Endodermal cell (in vitro differentiated cells): ENCODE results near the gene TMEM236. TPM values are rescaled to one million over a fixed set of nuclear protein-coding genes. Genes with fewer than 3 reads are reported as not detected.
"Not testable (repeated sequence)": the region's sequence is repeated elsewhere in the genome, so short reads cannot be mapped to it uniquely, and the experiment has no call there.

Experiments
- DNase-seq: peaks from one replicate; pipeline ENCODE4 v3.0.0-alpha.2; 2017
- H3K27ac ChIP-seq: 2 replicates; pipeline ENCODE4 v1.5.1; 2013; ENCODE audit warnings: mild to moderate bottlenecking, low read depth, low read length, moderate library complexity
- H3K27me3 ChIP-seq: 2 replicates; pipeline ENCODE4 v1.6.1; 2013; ENCODE audit warnings: mild to moderate bottlenecking, low read length, moderate library complexity; ENCODE audit not compliant: insufficient read depth, control insufficient read depth, poor library complexity, severe bottlenecking
- H3K36me3 ChIP-seq: 2 replicates; pipeline ENCODE4 v1.7.0; 2013; ENCODE audit warnings: mild to moderate bottlenecking, low read length, moderate library complexity; ENCODE audit not compliant: control insufficient read depth, insufficient read depth
- H3K4me1 ChIP-seq: one replicate; pipeline ENCODE4 v1.7.0; 2013; ENCODE audit warnings: low read length; ENCODE audit not compliant: control insufficient read depth, insufficient read depth
- H3K4me3 ChIP-seq: 2 replicates; pipeline ENCODE4 v1.5.1; 2013; ENCODE audit warnings: mild to moderate bottlenecking, low read length, moderate library complexity
- H3K9ac ChIP-seq: 2 replicates; pipeline ENCODE4 v1.6.1; 2013; ENCODE audit warnings: mild to moderate bottlenecking, low read length, moderate library complexity; ENCODE audit not compliant: poor library complexity, severe bottlenecking; ENCODE audit errors: extremely low read depth
- H3K9me3 ChIP-seq: 2 replicates; pipeline ENCODE4 v1.6.1; 2013; ENCODE audit warnings: mild to moderate bottlenecking, low read length, moderate library complexity; ENCODE audit not compliant: control insufficient read depth
- H3K27ac Mint-ChIP-seq: 2 replicates; pipeline ENCODE4 v1.8.0; 2020; ENCODE audit warnings: mixed read lengths
- H3K27me3 Mint-ChIP-seq: 2 replicates; pipeline ENCODE4 v1.8.0; 2021; ENCODE audit warnings: mild to moderate bottlenecking, mixed read lengths; ENCODE audit not compliant: insufficient read depth
- H3K36me3 Mint-ChIP-seq: 2 replicates; pipeline ENCODE4 v1.8.0; 2020; ENCODE audit warnings: low read depth, mixed read lengths
- H3K4me1 Mint-ChIP-seq: 2 replicates; pipeline ENCODE4 v1.8.0; 2020; ENCODE audit warnings: mixed read lengths
- H3K4me3 Mint-ChIP-seq: 2 replicates; pipeline ENCODE4 v1.8.0; 2020; ENCODE audit warnings: mild to moderate bottlenecking, moderate library complexity, mixed read lengths
- H3K9me3 Mint-ChIP-seq: 2 replicates; pipeline ENCODE4 v1.8.0; 2020; ENCODE audit warnings: mild to moderate bottlenecking, mixed read lengths
- WGBS, 2 experiments: methylation state at CpG; one replicate each; pipeline versions ENCODE4 v1.1.5 to v1.1.7; 2013; ENCODE audit warnings: missing lambda C conversion rate in 2 of 2, mixed read lengths in 1 of 2; ENCODE audit not compliant: insufficient coverage in 1 of 2, insufficient read length in 1 of 2; 5-methylcytosine and 5-hydroxymethylcytosine counted together
- total RNA-seq, 2 donors: library from RNA; stranded (reverse); fragmentation: NEBNext Ultra II Directional in 1 of 2; extraction: Animal tissue kit (Norgen Biotek cat#: 25700) in 1 of 2; gene quantifications; 2 replicates in 1 of 2; 3 replicates in 1 of 2; pipeline ENCODE4 v1.2.1, GENCODE V29; 2021
- TF ChIP-seq, protein P1 (sequence below): fragments of 200-600 bp; sonication (generic); conservative IDR thresholded peaks from 2 replicates; pipeline ENCODE4 v1.5.0; 2021; ENCODE audit warnings: antibody characterized with exemption, mild to moderate bottlenecking

Gene TMEM236
- total RNA-seq, 2 donors from 2014 or later, result 0.04 TPM; not detected in 1

DNA sequence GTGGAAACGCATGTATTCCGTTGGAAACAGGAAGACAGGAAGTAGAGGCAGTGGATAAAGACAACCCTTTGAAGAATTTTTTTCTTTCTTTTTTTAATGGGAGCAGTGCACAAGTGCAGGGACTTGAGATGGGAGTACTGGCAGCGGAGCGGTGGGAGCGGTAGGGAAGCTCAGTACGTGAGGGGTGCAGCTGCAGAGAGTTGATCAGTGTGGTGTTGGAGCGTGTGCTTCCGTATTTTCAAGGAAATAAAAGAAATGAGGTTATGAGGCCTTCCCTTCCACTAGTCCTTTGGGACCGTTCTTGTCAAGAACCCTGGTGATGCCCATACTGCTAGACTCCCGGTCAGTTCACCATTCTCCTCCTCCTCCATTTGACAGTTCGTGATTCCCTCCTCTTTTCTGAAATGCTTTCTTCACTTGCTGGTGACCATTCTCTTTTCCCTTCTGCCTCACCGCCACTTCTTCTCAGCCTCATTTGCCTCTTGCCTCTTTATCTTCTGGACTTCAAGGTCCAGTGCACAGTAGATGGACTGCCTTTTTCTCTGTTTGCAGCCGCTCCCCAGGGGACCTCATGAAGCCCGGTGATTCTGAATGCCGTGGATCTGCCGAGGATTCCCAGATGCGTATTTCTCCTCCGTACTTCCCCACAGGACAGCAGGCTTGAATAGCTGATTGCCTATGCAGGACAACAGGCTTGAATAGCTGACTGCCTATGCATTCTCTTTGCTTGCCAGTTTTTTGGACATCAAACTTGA lies 39.1 kb upstream of the TMEM236 start:
- H3K27me3 Mint-ChIP-seq, result no peaks in the 10 kb centered on the region
- peak overlapping the region; percentile 87 for H3K27ac ChIP-seq
- WGBS, 2 experiments, result 73 to 91% methylated on average over 13 to 18 of the region's 18 CpGs
- TF ChIP-seq, protein P1, sequence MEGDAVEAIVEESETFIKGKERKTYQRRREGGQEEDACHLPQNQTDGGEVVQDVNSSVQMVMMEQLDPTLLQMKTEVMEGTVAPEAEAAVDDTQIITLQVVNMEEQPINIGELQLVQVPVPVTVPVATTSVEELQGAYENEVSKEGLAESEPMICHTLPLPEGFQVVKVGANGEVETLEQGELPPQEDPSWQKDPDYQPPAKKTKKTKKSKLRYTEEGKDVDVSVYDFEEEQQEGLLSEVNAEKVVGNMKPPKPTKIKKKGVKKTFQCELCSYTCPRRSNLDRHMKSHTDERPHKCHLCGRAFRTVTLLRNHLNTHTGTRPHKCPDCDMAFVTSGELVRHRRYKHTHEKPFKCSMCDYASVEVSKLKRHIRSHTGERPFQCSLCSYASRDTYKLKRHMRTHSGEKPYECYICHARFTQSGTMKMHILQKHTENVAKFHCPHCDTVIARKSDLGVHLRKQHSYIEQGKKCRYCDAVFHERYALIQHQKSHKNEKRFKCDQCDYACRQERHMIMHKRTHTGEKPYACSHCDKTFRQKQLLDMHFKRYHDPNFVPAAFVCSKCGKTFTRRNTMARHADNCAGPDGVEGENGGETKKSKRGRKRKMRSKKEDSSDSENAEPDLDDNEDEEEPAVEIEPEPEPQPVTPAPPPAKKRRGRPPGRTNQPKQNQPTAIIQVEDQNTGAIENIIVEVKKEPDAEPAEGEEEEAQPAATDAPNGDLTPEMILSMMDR, result no peak
- no peak overlapping the region for H3K9ac ChIP-seq
- H3K9me3 ChIP-seq, result peaks cover 6% of the 10 kb centered on the region
- H3K36me3 Mint-ChIP-seq, result peaks cover 68% of the 10 kb centered on the region
- H3K4me1 ChIP-seq, result no peaks in the 10 kb centered on the region
- H3K4me1 Mint-ChIP-seq, result no peaks in the 10 kb centered on the region
- H3K27me3 ChIP-seq, result no peaks in the 10 kb centered on the region
- no peak overlapping the region for H3K4me3 ChIP-seq
- peaks cover 2% of the 10 kb centered on the region for H3K9me3 Mint-ChIP-seq
- peaks cover 87% of the 10 kb centered on the region for H3K36me3 ChIP-seq
- no peak overlapping the region for H3K4me3 Mint-ChIP-seq
- H3K27ac Mint-ChIP-seq, result no peak overlapping the region
- DNase-seq, result no peak

DNA sequence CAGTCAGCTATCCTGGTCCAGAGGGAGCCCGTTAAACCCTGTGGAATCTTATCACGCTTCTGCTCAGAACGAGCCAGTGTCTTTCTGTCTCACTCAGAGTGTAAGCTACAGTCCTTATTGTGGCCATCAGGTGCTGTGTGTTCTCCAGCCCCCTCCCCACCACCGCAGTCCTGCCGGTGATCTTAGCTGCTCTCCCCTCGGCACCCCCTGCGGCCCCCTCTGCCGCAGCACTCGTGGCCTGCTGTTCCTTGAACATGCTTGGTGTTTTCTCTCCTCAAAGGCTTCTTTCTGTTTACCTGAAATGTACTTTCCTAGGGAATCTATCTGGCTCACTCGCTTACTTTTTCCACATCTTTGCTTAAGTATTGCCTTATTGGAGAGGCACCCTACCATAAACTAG lies 38.2 kb upstream of the TMEM236 start:
- no peak for DNase-seq
- WGBS, 2 experiments, result 90 to 95% methylated on average over 9 to 10 of the region's 10 CpGs
- Mint-ChIP-seq H3K27ac (no peak overlapping the region), H3K27me3 (no peaks in the 10 kb centered on the region), H3K36me3 (peaks cover 70% of the 10 kb centered on the region), H3K4me3 (no peak overlapping the region), H3K4me1 (no peaks in the 10 kb centered on the region), H3K9me3 (peaks cover 2% of the 10 kb centered on the region)
- Histone ChIP-seq H3K9ac (no peak overlapping the region), H3K36me3 (peaks cover 80% of the 10 kb centered on the region), H3K9me3 (peaks cover 6% of the 10 kb centered on the region), H3K4me3 (no peak overlapping the region), H3K27me3 (no peaks in the 10 kb centered on the region), H3K27ac (no peak overlapping the region), H3K4me1 (no peaks in the 10 kb centered on the region)
- TF ChIP-seq, protein P1, result no peak

DNA sequence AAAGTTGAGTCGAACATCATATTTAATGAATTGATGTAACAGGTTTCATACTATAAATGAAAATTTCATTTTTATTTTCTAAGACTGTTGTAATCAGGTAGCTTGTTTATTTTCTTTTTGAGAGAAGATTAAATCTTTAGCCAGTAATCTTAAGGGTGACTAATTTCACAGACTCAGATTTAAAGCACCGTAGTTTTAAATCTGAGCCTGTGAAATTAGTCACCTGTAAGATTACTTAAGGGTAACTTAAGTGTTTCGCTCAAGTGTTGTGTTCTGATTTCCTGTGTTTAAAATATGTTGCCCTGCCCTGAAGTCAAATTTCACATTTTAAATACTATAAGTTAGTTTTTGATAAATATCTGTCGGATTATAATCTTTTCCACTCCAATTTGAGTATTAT lies 35.8 kb upstream of the TMEM236 start:
- H3K27ac Mint-ChIP-seq, result no peak overlapping the region
- Histone ChIP-seq H3K36me3 (peaks cover 59% of the 10 kb centered on the region), H3K4me1 (no peaks in the 10 kb centered on the region), H3K27ac (no peak overlapping the region), H3K27me3 (no peaks in the 10 kb centered on the region), H3K9ac (no peak overlapping the region), H3K4me3 (no peak overlapping the region), H3K9me3 (peaks cover 6% of the 10 kb centered on the region)
- no peaks in the 10 kb centered on the region for H3K4me1 Mint-ChIP-seq
- 100% methylated on average over 1 to 2 of the region's 4 CpGs for WGBS, 2 experiments
- TF ChIP-seq, protein P1, result no peak
- no peak for DNase-seq
- no peak overlapping the region for H3K4me3 Mint-ChIP-seq
- H3K27me3 Mint-ChIP-seq, result no peaks in the 10 kb centered on the region
- peaks cover 10% of the 10 kb centered on the region for H3K9me3 Mint-ChIP-seq
- H3K36me3 Mint-ChIP-seq, result peaks cover 67% of the 10 kb centered on the region

DNA sequence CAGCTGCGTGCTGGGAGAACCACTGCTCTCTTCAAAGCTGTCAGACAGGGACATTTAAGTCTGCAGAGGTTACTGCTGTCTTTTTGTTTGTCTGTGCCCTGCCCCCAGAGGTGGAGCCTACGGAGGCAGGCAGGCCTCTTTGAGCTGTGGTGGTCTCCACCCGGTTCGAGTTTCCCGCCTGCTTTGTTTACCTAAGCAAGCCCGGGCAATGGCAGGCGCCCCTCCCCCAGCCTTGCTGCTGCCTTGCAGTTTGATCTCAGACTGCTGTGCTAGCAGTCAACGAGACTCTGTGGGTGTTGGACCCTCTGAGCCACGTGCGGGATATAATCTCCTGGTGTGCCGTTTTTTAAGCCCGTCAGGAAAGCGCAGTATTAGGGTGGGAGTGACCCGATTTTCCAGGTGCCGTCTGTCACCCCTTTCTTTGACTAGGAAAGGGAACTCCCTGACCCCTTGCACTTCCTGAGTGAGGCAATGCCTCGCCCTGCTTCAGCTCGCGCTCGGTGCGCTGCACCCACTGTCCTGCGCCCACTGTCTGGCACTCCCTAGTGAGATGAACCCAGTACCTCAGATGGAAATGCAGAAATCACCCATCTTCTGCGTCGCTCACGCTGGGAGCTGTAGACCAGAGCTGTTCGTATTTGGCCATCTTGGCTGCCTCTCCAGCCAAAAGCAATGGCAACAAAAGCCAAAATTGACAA lies 29.5 kb upstream of the TMEM236 start:
- H3K4me3 ChIP-seq, H3K27me3 Mint-ChIP-seq: not testable (repeated sequence)
- peaks cover 41% of the 10 kb centered on the region for H3K36me3 Mint-ChIP-seq

More for the DNA sequence above, 29.5 kb upstream of the TMEM236 start:
- H3K27ac Mint-ChIP-seq, H3K9me3 ChIP-seq, H3K36me3 ChIP-seq, H3K4me1 Mint-ChIP-seq, H3K4me3 Mint-ChIP-seq, DNase-seq, H3K27me3 ChIP-seq, H3K27ac ChIP-seq, H3K9ac ChIP-seq, H3K4me1 ChIP-seq: not testable (repeated sequence)
- 93% methylated on average over 9 to 24 of the region's 25 CpGs for WGBS, 2 experiments
- H3K9me3 Mint-ChIP-seq, result peaks cover 28% of the 10 kb centered on the region
